Inflammatory macrophage treated with lipopolysaccharide for 1 hour (primary cell): ENCODE data around the gene UGT2A2.
"Not testable (repeated sequence)": the region's sequence is repeated elsewhere in the genome, so short reads cannot be mapped to it uniquely, and the experiment has no call there.

ENCODE experiments used
- DNase-seq, 2 donors: peaks; one replicate each; pipeline ENCODE4 v3.0.0-alpha.2; 2020 to 2022

UGT2A2 gene

DNA sequence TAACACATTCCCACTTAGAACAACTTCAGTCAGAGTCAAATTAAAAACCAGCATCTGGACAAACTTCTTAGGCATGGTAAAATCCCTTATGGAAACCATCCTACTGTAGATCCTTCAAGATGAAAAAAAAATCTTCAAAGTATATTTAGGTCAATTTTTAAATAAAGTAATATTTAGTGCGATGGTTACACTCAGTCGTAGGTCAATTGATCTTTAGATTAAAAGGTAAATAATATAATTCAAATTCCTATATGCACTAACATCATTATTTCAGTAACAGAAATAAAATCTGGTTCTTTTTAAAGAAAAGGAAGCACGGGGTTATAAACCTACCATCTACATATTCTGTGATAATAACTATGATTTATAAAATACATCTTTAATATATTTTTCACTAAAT lies at the start of gene UGT2A2:
Gene UGT2A2 (minus strand): TSS at position 101 of the 400 bp plus-strand sequence. CDS start 2 bp downstream, at position 99.
- no peak for DNase-seq

GRCh38 chr4:69684804-69685203 lies 45.4 kb upstream of the UGT2A2 start:
- DNase-seq: no peak

- DNase-seq: no peak
Observed at GRCh38 chr4:69668680-69669079, 29.2 kb upstream of the UGT2A2 start.

GRCh38 chr4:69664009-69664408 lies 24.6 kb upstream of the UGT2A2 start:
- DNase-seq: not testable (repeated sequence)

GRCh38 chr4:69661130-69661803 lies 21.8 kb upstream of the UGT2A2 start:
- DNase-seq: not testable (repeated sequence)

GRCh38 chr4:69658133-69658532 lies 18.7 kb upstream of the UGT2A2 start:
- no peak for DNase-seq

DNA sequence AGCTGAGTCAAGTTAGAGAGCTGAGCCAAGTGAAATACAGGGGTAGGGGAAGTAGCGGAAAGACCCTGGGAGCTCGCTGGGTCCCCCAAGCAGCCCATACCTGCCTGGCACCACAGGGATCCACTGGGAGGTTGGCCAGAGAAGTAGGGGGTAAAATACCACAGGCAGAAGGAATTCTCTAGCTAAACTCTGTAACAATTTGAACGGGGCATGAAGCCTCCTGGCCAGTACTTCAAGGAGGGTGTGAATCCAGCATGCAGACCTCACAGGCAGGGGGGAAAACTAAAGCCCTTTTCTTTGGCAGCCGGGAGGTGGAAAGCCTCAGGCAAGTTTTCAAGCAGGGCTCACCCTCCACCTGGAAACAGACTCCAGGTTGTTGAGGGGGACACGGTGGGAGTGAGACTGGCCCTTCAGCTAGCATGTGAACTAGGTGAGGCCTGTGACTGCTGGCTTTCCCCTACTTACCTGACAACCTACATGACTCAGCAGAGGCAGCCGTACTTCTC lies 17.3 kb upstream of the UGT2A2 start:
- DNase-seq: no peak

- no peak for DNase-seq
Observed at GRCh38 chr4:69653147-69653546, 13.7 kb upstream of the UGT2A2 start, which contains the start of gene UGT2A1. TSS of gene UGT2A1 (minus strand) at chr4:69653247. CDS start at chr4:69647644, 5,603 bp downstream.

- no peak for DNase-seq
Observed at GRCh38 chr4:69650872-69651271, 11.4 kb upstream of the UGT2A2 start.

DNA sequence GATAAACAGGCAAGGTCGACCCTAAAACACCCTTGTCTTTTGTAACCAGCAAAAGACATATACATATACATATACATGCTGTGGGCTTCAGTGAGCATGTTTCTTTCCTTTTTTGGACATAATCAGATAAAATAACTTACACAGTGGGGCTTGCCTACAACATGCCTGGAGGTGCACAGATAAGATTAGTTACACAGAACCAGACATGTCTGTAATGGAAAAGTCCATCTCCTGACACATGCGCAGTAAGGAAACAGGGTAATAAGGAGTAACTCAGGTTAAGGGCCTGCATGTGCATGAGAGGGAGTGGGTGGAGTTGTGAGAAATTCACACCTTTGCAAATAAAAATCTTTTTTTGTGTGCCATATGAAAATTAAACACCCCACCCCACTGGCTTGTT lies 10.2 kb upstream of the UGT2A2 start:
- no peak for DNase-seq

GRCh38 chr4:69649207-69649606 lies 9.8 kb upstream of the UGT2A2 start:
- no peak for DNase-seq

- DNase-seq: no peak
Observed at GRCh38 chr4:69642961-69643360, 3.5 kb upstream of the UGT2A2 start.

DNA sequence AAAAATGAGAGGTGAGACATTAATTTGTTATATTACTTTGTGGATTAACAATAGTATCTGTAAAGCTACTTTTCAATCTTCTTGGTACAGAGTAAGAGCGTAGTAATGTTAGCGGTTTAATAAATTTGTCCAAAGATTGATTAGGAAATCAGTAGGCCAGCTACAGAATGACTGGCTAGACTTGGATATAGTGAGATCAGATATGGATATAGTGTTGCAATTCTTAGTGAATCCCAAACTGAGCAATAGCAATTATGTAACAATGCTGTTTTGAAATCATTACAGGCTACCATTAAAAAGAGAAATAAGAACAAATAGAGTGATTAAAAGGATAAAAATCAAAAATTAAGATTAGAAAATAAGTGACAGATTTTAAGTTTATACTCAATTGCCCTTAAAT lies 847 bp upstream of the UGT2A2 start:
- peak; percentile 3 to 9 for DNase-seq

- no peak for DNase-seq
Observed at GRCh38 chr4:69617083-69617694, 22.3 kb downstream of the UGT2A2 start.

DNA sequence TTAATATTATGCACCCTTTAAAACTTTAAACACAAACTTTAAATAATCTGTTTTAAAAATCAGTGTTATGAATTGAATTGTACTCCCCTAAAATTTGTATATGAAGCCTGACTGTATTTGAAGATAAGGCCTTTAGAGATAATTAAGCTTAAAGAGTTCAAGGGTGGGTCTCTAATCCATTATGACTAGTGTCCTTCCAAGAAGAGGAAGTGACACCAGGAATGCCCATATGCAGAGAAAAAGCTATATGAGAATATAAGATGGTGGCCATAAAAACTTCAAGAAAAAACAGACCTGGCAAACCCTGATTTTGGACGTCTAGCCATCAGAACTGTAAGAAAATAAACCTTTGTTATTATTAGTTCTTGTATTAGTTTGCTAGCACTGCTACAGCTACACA lies 29.0 kb downstream of the UGT2A2 start:
- DNase-seq: no peak

DNA sequence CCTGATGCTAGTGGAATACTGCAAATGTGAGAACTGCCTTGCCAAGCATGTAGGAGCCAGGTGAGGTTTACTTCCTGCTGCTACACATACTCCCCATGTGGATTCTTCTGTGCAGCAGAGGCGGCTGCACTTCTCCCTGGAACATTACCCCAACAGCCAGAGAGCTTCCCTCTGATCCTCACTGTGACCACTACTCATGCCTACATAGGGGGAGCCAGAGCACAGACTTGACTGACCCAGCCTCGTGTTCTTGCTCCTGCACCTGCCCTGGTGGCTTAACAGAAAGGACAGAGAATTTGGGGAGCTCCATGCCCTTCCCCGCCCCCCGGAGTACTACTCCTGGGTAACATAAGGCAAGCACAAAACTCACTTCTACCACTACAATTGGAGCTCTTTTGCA lies 38.4 kb downstream of the UGT2A2 start:
- DNase-seq: no peak

- no peak for DNase-seq
Observed at GRCh38 chr4:69600013-69600412, 39.4 kb downstream of the UGT2A2 start.

- DNase-seq: no peak
Observed at GRCh38 chr4:69594382-69594781, 45.1 kb downstream of the UGT2A2 start.

- DNase-seq: no peak
Observed at GRCh38 chr4:69591364-69591763, 48.1 kb downstream of the UGT2A2 start.

DNA sequence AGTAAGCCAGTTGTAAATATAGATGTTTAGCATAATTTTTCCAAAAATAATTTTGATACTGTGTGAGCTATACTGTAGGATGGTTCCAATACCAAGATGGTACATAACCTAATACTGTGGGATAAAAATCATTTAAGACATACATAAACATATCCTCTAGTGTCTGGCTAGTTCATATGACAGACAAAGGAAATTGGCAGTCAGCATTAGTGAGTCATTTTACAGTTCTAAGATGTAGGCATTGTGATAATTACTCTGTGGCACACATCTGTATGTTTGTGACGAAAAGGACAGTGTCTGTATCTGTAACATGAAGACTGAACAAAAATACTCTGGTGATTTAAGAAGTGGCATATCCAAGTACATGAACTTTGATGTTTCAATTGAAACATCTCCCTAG lies 49.6 kb downstream of the UGT2A2 start:
- no peak for DNase-seq

GRCh38 chr4:69584135-69584534 lies 55.3 kb downstream of the UGT2A2 start:
- DNase-seq: no peak

DNA sequence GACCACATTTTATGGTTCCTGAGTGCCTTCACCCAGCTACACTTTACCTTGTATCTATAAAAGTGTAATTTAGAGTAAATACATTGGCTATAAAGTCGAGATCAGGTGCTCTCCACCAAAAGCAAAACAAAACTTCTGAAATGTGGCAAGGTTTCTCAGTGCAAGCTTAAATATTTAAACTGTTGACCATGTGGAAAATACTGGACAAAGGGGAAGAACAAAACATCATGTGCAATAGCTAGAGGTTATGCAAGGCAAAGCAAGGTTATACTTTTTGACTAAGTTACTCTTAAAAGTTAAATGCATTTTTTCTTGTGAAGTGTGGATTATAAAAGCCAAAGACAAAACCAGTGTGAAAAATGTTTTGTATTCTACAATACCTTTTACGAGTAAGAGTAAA lies 55.9 kb downstream of the UGT2A2 start:
- DNase-seq: no peak

DNA sequence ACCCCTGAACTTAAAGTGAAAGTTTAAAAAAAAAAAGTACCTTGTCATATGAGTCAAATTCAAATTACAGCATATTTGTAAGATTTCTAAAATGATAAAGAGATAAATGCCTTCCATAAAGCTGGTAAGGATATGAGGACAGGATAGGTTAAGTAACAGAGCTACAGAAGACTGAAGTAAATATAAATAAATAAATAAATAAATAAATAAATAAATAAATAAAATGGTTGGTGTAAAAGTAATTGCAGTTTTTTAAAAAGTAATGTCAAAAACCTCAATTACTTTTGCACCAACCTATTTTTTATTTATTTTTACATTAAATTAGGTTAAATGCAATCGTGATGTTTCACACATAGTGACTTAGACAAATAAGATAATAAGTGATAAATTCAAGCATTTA lies 62.2 kb downstream of the UGT2A2 start:
- DNase-seq: no peak

GRCh38 chr4:69576251-69576877 lies 63.1 kb downstream of the UGT2A2 start:
- DNase-seq: no peak
